Cerebellar nuclear complex (tissue), 1 donor: ENCODE results near the gene CNTD1.

Experiments
- DNase-seq, 2 experiments: peaks; one replicate each; lab custom pipeline; 2025; lab: John Stamatoyannopoulos, UW

The CNTD1 gene

GRCh38 chr17:42803074-42803883 is 4.6 kb downstream of the CNTD1 start:
- no peak for DNase-seq

- DNase-seq, result no peak
These were observed 6.3 kb downstream of the CNTD1 start for GRCh38 chr17:42804918-42805367.

- DNase-seq, result no peak
These were observed 7.6 kb downstream of the CNTD1 start for GRCh38 chr17:42806249-42806648.

GRCh38 chr17:42809250-42809649 is 10.6 kb downstream of the CNTD1 start:
- peak in 1 of 2 experiments; percentile 0 for DNase-seq

- DNase-seq, result no peak
These were observed 16.2 kb downstream of the CNTD1 start for GRCh38 chr17:42814633-42815399.

GRCh38 chr17:42817866-42818265 is 19.2 kb downstream of the CNTD1 start:
- DNase-seq, result no peak

GRCh38 chr17:42818379-42818778 is 19.7 kb downstream of the CNTD1 start:
- no peak for DNase-seq

- DNase-seq, result no peak
These were observed 21.4 kb downstream of the CNTD1 start for GRCh38 chr17:42819939-42820535.

GRCh38 chr17:42821176-42821575 is 22.5 kb downstream of the CNTD1 start:
- no peak for DNase-seq

- DNase-seq, result no peak
These were observed 28.8 kb downstream of the CNTD1 start for GRCh38 chr17:42827472-42827871.

- no peak for DNase-seq
These were observed 32.3 kb downstream of the CNTD1 start for GRCh38 chr17:42830971-42831370.

GRCh38 chr17:42832213-42832933 is 33.7 kb downstream of the CNTD1 start:
- no peak for DNase-seq

GRCh38 chr17:42832934-42833766 is 34.5 kb downstream of the CNTD1 start, which contains the start of gene PSME3:
Gene PSME3, plus strand, starts transcription at chr17:42833397. Its CDS starts 235 bp downstream, at chr17:42833632.
- DNase-seq, result peak in 1 of 2 experiments; percentile 56

- no peak for DNase-seq
These were observed 35.2 kb downstream of the CNTD1 start for GRCh38 chr17:42833767-42834422.

GRCh38 chr17:42835732-42836131 is 37.1 kb downstream of the CNTD1 start:
- no peak for DNase-seq

GRCh38 chr17:42841975-42842685 is 43.5 kb downstream of the CNTD1 start:
- DNase-seq, result no peak

GRCh38 chr17:42843358-42843934 is 44.8 kb downstream of the CNTD1 start:
- DNase-seq, result no peak

GRCh38 chr17:42844271-42844670 is 45.6 kb downstream of the CNTD1 start, which contains the start of gene AOC2:
Gene AOC2, plus strand, starts transcription at chr17:42844580. Its CDS starts 47 bp downstream, at chr17:42844627.
- DNase-seq, result no peak
